Glutamatergic neuron (in vitro differentiated cells): ENCODE results near the gene SUN3. TPM values are rescaled to one million over a fixed set of nuclear protein-coding genes. Genes with fewer than 3 reads are reported as not detected.
"Not testable (repeated sequence)": the region's sequence is repeated elsewhere in the genome, so short reads cannot be mapped to it uniquely, and the experiment has no call there.

ENCODE experiments used
- DNase-seq: peaks from one replicate; pipeline ENCODE4 v3.0.0; 2022
- H3K27ac Mint-ChIP-seq: one replicate; pipeline ENCODE4 v1.8.0; 2020; ENCODE audit warnings: mild to moderate bottlenecking, mixed read lengths, inconsistent platforms; ENCODE audit not compliant: unreplicated experiment
- H3K27me3 Mint-ChIP-seq: one replicate; pipeline ENCODE4 v1.8.0; 2020; ENCODE audit warnings: mild to moderate bottlenecking, moderate library complexity, mixed read lengths, inconsistent platforms; ENCODE audit not compliant: unreplicated experiment
- H3K36me3 Mint-ChIP-seq: one replicate; pipeline ENCODE4 v1.8.0; 2020; ENCODE audit warnings: mild to moderate bottlenecking, mixed read lengths, inconsistent platforms; ENCODE audit not compliant: unreplicated experiment
- H3K4me1 Mint-ChIP-seq: one replicate; pipeline ENCODE4 v1.8.0; 2020; ENCODE audit warnings: mild to moderate bottlenecking, low read depth, mixed read lengths, inconsistent platforms; ENCODE audit not compliant: unreplicated experiment
- H3K4me3 Mint-ChIP-seq: one replicate; pipeline ENCODE4 v1.8.0; 2020; ENCODE audit warnings: mild to moderate bottlenecking, mixed read lengths, inconsistent platforms; ENCODE audit not compliant: unreplicated experiment
- H3K9me3 Mint-ChIP-seq: one replicate; pipeline ENCODE4 v1.8.0; 2020; ENCODE audit warnings: mild to moderate bottlenecking, moderate library complexity, mixed read lengths, inconsistent platforms; ENCODE audit not compliant: unreplicated experiment
- total RNA-seq: library from RNA; stranded (reverse); fragmentation: NEBNext Ultra II Directional; extraction: Animal tissue kit (Norgen Biotek cat#: 25700); gene quantifications from one replicate; pipeline ENCODE4 v1.2.1, GENCODE V29; 2021; ENCODE audit not compliant: unreplicated experiment
- TF ChIP-seq, protein P1 (sequence below): fragments of 200-600 bp; sonication (generic); IDR thresholded peaks from one replicate; pipeline ENCODE4 v1.5.0; 2021; ENCODE audit not compliant: partially characterized antibody, unreplicated experiment

SUN3 gene
- total RNA-seq, 1 donor from 2014 or later, result not detected

DNA sequence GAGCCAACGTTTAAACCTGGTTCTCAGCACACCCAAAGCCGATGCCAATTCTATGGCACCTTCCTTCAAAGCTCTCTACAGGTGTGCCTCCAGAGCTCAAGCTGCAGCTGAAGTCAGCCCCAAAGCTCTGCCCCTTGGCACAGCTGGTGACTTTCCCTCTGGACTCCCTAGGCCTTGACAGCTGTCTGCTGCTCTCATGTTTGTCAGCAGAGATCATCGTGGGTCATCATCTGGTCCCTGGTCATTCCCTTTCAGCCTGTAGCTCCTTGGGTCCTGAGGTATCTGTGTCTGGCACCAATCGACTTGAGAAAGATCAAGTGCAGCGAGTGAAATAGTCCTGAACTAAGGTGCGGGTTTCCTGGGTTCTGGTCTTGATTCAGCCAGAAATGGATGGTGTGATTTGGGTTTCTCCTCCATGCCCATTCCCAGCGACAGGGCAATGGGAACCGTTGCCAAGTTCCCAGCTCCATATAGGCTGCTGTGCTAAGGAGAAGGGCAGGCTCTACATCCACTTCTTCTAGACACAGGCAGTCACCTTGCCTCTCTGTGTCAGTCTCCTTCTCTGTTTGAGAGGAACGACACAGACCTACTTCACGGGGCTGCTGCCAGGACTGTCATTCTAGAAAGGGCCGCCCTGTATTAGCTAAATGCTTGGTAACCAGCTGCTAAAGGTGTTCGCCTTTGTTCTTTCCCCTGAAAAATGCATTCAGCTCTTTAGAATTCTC lies 84.2 kb downstream of the SUN3 start:
- Mint-ChIP-seq H3K27me3 (no peaks in the 10 kb centered on the region), H3K4me3 (no peak overlapping the region), H3K9me3 (peaks cover 2% of the 10 kb centered on the region), H3K36me3 (no peaks in the 10 kb centered on the region), H3K4me1 (peaks cover 16% of the 10 kb centered on the region), H3K27ac (no peak overlapping the region)
- DNase-seq, result no peak
- TF ChIP-seq, protein P1, sequence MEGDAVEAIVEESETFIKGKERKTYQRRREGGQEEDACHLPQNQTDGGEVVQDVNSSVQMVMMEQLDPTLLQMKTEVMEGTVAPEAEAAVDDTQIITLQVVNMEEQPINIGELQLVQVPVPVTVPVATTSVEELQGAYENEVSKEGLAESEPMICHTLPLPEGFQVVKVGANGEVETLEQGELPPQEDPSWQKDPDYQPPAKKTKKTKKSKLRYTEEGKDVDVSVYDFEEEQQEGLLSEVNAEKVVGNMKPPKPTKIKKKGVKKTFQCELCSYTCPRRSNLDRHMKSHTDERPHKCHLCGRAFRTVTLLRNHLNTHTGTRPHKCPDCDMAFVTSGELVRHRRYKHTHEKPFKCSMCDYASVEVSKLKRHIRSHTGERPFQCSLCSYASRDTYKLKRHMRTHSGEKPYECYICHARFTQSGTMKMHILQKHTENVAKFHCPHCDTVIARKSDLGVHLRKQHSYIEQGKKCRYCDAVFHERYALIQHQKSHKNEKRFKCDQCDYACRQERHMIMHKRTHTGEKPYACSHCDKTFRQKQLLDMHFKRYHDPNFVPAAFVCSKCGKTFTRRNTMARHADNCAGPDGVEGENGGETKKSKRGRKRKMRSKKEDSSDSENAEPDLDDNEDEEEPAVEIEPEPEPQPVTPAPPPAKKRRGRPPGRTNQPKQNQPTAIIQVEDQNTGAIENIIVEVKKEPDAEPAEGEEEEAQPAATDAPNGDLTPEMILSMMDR, result no peak

GRCh38 chr7:47943676-47944474 lies 85.0 kb downstream of the SUN3 start:
- Mint-ChIP-seq H3K27ac (no peak overlapping the region), H3K9me3 (peaks cover 2% of the 10 kb centered on the region), H3K36me3 (no peaks in the 10 kb centered on the region), H3K27me3 (no peaks in the 10 kb centered on the region), H3K4me1 (peaks cover 16% of the 10 kb centered on the region), H3K4me3 (no peak overlapping the region)
- TF ChIP-seq, protein P1, result no peak
- no peak for DNase-seq

- H3K27me3 Mint-ChIP-seq, H3K9me3 Mint-ChIP-seq, DNase-seq, H3K4me3 Mint-ChIP-seq, H3K27ac Mint-ChIP-seq, H3K36me3 Mint-ChIP-seq: not testable (repeated sequence)
- peaks cover 16% of the 10 kb centered on the region for H3K4me1 Mint-ChIP-seq
Observed at GRCh38 chr7:47942651-47943050, 86.3 kb downstream of the SUN3 start.

- TF ChIP-seq, protein P1, result no peak
- DNase-seq, result no peak
- peaks cover 2% of the 10 kb centered on the region for H3K9me3 Mint-ChIP-seq
- H3K4me1 Mint-ChIP-seq, result peaks cover 16% of the 10 kb centered on the region
- H3K27me3 Mint-ChIP-seq, result peaks cover 2% of the 10 kb centered on the region
- H3K36me3 Mint-ChIP-seq, result no peaks in the 10 kb centered on the region
- H3K27ac Mint-ChIP-seq, result no peak overlapping the region
- H3K4me3 Mint-ChIP-seq, result no peak overlapping the region
Observed at GRCh38 chr7:47942132-47942531, 86.8 kb downstream of the SUN3 start.

DNA sequence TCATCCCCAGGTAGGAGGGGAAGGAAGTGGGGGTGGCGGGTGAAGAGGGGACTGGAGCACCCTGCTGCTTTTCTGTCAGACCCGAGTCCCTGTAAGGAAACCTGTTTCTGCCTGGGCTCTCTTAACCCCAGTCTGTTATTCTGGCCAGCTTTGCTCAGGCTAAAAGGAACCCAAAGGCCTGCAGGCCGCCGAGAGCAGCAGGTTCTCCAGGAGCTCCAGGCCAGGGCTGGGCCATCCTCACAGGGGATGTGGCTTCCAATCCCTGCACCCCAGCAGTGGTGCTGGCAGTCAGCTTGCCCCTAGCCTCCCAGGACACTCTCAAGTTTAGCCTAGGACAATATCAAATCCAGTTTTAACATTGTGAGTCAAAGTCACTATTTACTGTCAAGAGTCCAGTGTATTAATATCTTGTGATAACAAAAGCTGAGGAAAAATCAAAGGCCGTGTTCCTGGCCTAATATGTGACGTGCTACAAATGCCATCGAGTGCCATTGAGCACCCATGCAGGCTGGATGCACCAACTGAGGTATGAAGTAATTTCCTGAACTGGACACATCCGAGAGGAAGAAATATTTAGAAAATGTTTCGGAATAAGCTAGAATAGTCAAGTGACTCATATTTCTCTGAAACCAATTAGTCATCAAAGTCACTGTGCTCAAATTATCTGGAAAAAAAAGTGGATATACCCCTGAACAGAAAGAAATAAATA lies 87.6 kb downstream of the SUN3 start:
- DNase-seq, result no peak
- Mint-ChIP-seq H3K27me3 (peaks cover 2% of the 10 kb centered on the region), H3K4me1 (peaks cover 11% of the 10 kb centered on the region), H3K36me3 (no peaks in the 10 kb centered on the region), H3K9me3 (peaks cover 2% of the 10 kb centered on the region), H3K4me3 (no peak overlapping the region), H3K27ac (no peak overlapping the region)
- TF ChIP-seq, protein P1, result no peak
